Measurements from ENCODE around the gene KIF6.

The KIF6 gene

DNA sequence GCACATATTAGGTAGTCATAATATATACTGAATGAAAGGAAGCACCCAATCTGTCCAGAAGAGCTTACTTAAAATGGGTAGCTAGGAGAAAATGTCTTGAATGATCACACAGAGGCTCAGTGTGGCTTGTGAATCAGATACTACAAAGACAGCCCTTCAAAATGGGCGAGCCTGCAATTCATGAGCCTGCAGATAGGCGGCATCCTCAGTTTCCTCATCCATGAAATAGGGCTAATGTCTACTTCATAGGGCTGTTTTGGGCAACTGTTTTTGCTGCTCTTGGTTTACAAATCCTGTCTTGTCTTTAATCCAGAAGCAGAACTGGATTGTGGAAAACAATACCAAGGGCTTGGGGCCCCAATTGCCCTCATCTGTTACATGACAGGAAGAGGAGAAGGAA, 273.4 kb downstream of the KIF6 start:
- no peak for DNase-seq (ENCODE audit: low read depth)

DNA sequence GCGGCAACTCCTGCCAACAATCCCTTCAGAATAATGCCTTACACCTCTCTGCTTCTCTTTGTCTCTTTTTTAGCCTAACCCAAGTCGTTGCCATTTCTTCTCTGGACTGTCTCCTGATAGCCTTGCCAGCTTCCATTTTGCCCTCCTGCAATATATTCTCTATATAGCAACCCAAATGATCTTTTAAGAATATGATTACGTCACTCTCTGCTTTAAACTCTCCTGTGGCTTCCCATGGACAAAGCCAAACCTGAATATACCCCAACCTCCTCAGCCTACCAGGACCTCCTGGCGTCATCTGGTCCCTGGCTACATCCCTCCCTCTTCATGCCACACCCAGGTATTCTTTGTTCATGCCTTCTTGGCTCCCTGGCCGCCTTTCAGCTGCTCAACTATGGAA, 276.2 kb downstream of the KIF6 start:
- DNase-seq (ENCODE audit: low read depth): no peak

DNA sequence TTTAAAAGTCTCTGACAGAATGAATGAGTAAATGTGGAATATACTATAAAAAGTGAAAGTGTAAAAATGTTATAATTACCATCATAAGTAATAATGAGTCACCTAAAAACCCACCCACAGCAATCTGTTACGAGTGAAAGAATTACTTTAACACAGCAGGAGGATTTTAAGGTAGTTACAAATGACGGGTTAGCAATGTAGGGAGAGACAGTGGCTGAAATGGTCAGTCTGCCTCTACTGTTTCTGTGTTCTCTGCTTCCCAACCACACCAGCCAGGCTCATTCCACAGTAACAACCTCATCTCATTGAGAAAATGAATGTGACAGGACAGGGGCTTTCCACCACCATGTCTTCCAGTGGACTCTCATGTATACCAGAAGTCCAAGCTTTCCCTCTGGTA, 278.3 kb downstream of the KIF6 start:
- no peak for DNase-seq (ENCODE audit: low read depth)

DNA sequence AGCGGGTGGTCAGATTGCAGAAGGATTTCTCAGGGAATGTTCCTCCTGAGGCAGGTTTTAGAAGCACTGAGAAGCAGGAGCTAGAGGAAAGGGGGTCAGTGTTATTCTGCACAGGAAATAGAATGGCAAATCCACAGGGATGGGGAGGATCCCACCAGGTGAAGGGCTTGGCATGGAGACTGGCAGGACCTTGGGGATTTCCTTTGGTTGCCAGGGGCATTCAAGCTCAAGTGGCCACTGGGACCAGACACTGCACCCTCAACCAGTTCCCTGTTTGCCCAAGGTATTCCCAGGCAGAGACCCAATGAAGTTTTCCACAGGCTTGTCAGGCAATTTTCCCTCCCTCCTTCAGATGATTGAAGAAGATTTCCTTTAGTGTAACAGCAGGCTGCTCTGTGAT, 279.5 kb downstream of the KIF6 start:
- DNase-seq (ENCODE audit: low read depth): no peak

DNA sequence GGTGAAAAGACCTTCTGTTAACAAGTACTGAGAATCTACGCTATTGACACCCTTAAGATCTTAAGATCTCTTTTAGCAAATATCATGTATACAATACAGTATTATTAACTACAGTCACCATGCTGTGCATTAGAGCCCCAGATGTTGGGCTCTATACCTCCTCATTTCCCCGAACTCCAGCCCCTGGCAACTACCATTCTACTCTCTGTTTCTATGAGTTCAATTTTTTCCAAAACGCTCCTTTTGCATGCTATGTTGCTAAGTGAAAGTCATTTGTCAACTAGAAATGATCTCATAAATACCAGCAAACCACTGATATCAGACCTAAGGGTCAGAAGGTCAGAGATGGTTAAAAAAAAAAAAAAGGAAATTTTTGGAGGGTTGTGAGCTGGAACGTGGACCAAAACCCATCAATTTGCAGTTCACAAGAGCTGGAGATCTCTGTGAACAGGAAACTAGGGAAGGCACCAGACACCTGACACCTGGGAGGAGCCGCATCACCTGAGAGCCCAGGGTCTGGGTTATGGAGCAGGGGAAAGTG, 280.7 kb downstream of the KIF6 start:
- no peak for DNase-seq (ENCODE audit: low read depth)

DNA sequence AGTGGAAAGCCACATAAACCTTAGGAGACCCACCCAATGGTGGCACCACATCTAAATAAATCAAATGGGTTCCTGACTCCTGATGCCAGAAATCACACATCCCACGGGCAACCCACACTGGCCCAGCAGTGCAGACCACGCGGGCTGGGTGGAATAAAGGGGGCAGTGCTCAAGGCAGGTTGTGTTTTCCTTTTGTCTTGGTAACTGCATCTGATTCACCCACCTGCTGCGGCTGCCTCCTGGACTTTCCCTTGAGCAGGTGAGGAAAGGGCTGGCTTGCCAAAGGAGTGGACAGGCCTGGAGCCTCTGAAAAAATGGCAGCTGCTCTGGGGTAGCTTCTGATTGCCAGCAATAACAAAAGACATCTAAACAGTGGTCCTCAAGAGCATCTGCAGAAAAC, 283.2 kb downstream of the KIF6 start:
- DNase-seq (ENCODE audit: low read depth): no peak

DNA sequence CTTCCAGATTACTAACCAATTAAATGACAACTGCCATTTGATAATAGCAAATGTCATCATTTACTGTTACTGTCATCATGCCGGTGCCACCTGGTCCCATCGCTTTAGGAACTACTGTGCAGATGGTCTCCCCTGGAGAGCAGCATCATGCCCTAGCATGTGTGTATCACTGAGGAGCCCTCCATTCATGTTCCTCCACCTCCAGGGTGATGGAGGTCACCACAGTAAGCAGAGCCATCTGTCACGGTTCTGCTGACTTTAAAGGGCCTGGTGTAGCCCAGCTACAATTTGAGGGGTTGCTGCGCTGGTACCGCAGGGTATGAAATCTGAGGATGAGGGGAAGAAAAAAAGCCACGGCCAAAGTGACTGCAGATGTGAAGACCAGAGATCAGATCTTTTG, 283.9 kb downstream of the KIF6 start:
- no peak for DNase-seq (ENCODE audit: low read depth)

DNA sequence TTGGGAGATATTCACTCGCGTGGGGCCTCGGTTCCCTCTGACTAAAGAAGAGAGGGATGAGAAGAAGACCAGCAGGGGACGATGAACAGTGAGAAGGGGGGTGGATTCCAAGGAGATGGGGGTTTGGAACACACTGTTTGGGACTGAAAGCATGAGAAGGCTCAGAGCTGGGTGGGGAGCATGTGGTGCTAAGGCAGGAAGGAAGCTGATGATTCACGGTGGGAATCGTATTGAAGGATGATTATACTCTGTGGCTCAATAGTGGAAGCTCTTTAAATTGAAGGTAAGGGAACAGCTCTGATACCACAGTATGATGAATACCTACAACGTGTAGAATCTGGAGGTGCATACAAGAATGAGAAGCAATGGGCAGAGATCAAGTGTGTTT, 285.2 kb downstream of the KIF6 start:
- DNase-seq (ENCODE audit: low read depth): no peak

DNA sequence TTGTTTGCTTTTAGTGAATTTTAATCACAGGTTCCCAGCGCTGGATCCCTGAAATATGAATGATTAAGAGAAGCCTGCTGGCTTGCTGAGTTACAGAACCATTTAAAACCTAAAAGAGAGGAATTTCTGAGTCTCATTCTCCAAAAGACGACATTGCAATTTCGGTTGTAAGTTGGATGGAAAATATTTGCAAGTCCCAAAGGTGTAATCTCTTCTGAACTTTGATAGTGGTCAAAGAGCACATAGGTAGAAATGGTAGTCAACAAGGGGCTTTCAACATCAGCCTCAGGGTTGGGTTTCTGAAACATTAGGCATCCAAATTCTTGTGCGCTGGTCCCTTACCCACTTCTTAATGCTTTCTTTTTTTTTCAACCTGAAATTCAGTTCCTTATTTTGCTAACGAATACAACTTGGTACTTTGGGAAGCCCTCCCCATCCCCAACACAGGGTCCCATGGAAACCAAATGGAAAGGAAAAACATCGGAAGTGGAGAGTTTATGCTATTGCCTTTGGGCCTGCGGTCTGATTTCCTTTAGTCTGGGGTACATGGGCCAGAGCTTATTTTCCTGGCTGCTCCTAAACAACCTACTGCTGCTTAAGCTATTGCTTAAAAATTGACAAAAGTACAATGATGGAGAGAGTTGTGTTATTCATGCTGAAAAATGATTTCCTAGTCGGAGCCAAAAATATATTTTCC, 285.7 kb downstream of the KIF6 start:
- DNase-seq (ENCODE audit: low read depth): no peak

DNA sequence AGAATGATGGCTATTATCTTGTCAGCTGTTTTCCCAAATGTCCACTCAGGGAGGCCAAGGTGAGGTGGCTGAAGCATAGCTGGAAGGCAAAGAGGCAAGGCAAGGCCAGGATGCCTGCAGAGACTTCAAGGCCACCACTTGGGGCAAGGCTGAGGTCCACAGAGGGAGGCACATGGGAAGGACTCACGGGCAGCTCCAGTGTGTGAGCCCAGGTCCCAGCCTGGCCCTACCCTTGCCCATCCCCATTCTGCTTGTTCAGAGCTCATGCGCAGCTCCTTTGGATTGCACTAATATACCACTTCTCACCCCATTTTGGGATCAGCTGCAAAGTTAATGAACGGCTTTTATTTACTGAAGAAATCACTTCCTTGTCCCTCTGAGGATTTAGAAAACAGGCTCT, 291.6 kb downstream of the KIF6 start:
- DNase-seq (ENCODE audit: low read depth): no peak

DNA sequence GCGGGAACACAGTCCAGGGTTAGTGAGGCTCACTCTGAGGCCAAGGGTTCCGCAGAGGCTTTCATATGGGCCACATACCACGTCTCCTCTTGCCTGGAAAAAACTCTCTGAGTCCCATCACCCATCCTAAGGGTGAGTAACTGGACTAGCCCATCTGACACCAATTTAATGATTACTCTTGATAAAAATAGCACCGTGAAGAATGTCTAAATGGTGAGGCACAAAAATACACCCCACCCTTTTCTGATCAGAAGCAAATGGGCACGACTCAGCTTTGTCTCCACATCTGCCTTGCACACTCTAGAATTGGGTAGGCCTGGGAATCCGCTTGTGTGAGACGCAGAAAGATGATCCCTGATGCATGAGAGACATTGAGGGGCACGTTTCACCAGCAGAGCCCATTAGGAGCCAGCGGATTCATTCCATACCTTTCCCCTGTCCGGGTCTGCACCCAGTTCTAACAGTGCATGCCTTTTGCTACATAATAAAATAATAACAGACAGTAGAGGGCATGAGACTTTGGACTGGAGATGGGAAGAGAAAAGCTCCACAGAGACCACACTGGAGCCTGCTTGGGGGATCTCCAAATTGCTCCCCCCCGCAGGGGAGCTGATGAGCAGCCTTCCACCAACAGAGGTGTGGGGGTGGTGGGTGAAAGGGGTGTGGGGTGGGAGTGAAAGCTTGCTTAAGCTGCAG, 292.7 kb downstream of the KIF6 start:
- no peak for DNase-seq (ENCODE audit: low read depth)

DNA sequence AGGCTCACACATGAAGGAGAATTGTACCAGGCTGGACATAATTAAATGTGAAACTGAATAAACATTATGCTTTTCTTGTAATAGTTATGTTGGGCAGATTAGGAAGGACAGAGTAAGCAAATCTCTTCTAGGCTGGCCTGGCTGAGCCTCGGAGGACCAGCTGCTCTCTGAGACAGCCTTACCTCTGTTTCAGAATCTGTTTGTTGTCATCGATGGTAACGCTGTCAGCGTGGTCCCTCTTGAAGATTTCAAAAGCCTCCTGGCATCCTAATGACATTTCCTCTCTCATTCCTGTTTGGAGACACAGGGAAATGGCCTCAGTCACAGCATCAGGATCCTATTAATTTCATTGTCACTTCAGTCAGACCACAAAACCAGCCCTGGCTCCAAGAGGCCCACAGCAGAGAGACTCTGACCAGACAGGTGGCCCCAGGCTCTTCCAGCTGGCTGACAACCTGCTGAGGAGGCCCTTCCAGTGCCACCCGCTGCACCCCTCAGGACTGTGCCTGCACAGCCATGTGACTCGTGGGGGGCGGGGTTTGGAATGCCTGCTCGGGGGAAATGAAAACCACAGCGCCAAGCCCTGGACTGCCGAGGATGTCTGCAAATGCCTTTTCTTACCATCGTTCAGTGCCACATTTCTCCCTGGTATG, 294.2 kb downstream of the KIF6 start:
- no peak for DNase-seq (ENCODE audit: low read depth)

DNA sequence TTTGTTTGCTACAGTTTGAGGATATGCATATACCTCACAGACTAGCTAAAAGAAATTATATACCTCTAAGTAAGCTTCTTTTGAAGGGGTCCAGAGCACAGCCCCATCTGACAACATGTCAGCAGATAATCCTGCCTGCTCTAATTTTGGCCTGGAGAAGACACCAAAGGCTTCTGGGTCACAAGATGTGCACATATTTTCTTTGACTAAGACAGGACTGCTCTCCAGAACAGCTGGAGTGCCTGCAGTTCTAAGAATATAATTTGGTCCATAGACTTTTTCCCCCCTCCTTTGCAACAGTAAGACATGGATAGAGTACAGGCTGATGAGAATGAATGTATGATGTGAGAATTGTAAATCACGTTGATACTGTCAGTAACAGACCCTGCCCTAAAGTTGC, 294.8 kb downstream of the KIF6 start:
- no peak for DNase-seq (ENCODE audit: low read depth)

DNA sequence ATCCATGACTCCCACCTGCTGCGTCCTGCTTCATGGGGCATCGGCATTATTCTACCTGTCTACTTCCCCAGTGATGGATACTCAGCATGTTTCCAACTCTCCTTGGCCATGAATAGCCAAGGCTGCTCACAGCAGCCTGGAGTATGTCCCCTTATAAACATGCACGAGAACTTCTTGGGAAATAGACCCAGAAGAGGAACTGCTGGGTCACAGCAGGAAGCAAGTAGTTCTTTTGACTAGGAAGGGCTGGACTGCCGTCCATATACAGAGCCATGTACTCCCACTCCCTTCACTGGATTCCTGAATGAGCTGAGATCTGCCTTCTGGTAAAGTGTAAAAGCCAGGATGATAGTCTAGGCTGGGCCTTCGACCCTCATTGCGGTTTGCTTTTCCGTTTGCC, 296.4 kb downstream of the KIF6 start:
- no peak for DNase-seq (ENCODE audit: low read depth)

DNA sequence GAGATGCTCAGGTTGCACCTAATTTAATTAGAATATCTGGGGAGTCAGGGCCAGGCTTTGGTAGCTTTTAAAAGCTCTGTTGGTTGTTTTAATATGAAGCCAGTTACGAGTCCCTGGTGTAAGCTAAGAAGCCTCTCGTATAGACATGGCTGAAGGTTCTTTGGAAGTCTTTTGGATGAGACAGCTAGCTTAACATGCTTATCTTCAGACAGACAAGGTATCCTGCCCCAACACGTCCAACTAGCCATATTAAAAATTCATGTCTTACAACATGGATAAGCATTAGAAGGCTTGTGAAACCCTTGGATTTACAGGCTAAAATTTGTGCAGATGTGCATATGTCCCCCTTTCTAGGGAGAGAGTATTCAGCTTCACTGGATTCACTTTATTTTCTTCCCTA, 297.1 kb downstream of the KIF6 start:
- no peak for DNase-seq (ENCODE audit: low read depth)

DNA sequence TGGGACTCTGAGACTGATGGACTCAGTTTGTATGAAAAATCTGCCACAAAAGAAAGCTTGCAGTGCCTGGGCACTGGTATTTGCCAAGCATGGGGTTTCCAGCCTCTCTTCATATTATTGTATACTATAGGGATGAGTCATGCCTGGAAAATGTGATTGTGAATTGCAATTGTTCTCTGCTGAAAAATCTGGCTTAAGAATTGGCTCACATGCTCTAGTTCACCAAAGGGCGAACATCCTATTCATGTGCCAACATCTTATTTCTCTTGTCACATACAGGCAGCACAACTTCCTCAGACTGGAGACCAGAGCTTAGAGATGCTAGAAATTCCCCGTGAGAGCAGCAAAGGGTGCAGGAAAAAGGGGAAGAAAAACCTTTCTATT, 299.1 kb downstream of the KIF6 start:
- no peak for DNase-seq (ENCODE audit: low read depth)

DNA sequence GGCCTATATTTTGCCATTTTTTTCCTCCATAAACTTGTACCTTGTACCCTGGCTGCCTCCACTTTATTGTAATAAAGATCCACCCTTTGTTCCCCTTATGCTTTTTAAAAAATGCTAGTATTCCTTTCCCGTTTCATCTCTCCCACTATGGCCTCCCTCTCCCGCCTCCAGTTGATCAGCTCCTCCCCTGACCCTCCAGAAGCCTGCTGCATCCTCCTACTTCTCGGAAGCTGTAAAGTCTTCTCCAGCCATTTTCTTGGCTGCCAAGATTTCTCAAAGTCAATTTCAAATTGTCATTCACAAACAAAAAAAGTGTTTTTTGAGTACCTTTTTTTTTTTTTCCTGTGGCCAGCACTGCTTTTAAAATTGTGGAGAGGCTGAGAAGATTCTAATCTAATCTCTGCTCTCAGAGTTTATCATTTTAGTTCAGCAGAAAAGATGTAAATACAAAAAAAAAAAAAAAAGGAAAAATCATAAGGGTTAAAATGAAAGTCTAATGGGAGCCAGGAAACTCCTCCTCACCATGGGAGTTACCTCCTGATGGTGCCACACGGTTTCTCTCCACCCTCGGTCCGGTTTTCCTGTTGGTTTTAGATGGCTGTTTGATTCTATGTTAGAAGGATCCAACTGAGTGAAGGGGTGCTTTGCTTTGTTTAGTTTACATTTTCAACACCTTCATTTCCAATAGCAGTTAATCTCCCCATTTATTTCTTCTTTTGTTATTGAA, 299.7 kb downstream of the KIF6 start:
- no peak for DNase-seq (ENCODE audit: low read depth)

DNA sequence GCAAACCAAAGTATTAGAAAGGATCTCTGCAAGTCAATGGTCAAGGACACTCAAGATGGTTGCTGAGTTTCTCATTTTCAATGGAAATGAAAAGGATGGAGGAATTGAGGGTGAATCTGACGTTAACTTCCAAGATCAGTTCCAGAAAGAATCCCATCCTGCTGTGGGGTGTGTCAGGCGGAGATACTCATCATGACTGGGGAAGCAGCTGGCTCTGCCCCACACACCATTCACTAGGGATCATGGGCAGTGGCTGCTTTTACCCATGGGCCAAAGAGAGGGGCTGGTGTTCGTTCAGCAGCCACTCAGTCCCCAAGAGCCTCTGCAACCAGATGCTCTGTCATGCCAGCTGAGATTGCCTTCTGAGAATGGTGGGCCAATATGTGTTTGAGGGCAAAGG, 300.4 kb downstream of the KIF6 start:
- DNase-seq (ENCODE audit: low read depth): no peak

DNA sequence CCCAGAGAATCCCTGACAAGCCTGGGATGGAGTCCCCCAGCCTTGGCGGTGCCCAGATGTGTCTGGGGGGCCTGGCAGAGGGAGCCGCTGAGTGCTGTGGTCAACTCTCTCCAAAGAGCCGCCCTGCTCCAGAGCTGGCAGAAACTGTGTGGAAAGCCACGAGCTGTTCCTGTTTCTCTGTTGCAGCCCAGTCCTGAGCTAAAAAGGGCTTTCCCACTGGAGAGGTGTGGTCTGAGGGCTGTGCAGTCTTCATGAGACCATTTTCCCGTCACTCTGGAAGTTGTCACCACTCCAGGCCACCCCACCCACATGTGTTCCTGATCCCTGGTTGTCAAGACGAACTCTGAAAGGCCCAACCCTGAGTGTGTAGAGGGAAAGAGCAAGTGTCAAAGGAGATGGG, 303.0 kb downstream of the KIF6 start:
- DNase-seq (ENCODE audit: low read depth): no peak

DNA sequence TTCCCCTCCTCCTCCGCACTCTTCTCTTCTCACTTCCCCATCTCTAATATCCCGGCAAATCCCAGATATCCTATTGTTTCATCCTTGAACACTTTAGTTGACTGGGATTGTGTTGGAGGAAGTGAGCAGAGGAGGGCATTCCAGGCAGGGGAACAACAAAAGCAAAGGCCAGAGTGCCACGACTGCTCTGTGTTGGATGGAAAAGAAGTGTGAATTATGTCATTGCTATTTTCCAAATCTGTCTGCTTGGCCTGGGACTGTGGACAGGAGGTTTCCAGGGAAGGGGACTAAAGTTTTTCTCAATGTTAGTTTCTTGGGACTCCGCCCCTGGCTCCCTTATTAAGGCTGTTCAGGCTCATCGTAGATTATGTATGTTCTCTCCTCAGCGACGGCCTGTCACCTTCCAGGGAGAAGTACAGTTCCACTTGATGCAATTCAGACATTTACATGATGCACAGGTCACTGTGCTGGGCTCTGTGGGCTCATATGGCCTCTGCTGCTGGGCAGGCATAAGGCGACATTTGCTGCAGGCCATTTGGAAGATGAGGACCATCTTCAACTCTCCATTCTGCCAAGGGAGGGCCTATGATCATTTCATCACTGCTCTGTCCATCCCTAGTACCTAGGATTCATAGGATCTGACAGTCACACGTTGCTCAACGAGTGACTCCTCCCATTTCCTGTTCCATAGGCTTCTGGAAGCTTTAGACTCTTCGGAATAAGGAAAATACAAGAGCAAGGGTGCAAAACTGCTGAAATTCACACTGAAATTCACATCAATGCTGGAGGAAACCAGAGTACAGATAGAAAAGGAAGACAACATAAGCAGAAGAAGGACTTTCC, 303.6 kb downstream of the KIF6 start:
- DNase-seq (ENCODE audit: low read depth): no peak
